RWPE2 (cell line): Measurements from ENCODE around the gene DTNBP1.

Source experiments
- ATAC-seq: fragments of 200-7000 bp; cut with Tn5 transposase; 3 replicates; pipeline ENCODE4 v1.9.1; 2021; ENCODE audit warnings: low read depth
- DNase-seq: peaks from one replicate; pipeline ENCODE4 v3.0.0-alpha.2; 2020; ENCODE audit warnings: low spot score
- H3K27ac ChIP-seq: fragments of 450-650 bp; 2 replicates; pipeline ENCODE4 v1.5.1; 2017; ENCODE audit warnings: mild to moderate bottlenecking; ENCODE audit not compliant: poor library complexity, severe bottlenecking
- H3K27me3 ChIP-seq: fragments of 250-450 bp; sonication (Bioruptor Pico); 2 replicates; pipeline ENCODE4 v1.5.1; 2021; ENCODE audit warnings: mild to moderate bottlenecking, moderate library complexity; ENCODE audit not compliant: insufficient read depth, poor library complexity, severe bottlenecking
- H3K36me3 ChIP-seq: fragments of 250-450 bp; sonication (Bioruptor Pico); 2 replicates; pipeline ENCODE4 v1.5.1; 2020; ENCODE audit warnings: low read depth, mild to moderate bottlenecking, moderate library complexity
- H3K4me1 ChIP-seq: fragments of 250-450 bp; sonication (Bioruptor Pico); 2 replicates; pipeline ENCODE4 v1.5.1; 2021; ENCODE audit warnings: mild to moderate bottlenecking, moderate library complexity; ENCODE audit not compliant: insufficient read depth, poor library complexity, severe bottlenecking
- H3K4me3 ChIP-seq: fragments of 250-450 bp; sonication (Bioruptor Pico); 2 replicates; pipeline ENCODE4 v1.5.1; 2021; ENCODE audit warnings: mild to moderate bottlenecking, moderate library complexity; ENCODE audit not compliant: severe bottlenecking
- H3K9me3 ChIP-seq: fragments of 250-450 bp; sonication (Bioruptor Pico); 2 replicates; pipeline ENCODE4 v1.5.1; 2021; ENCODE audit warnings: mild to moderate bottlenecking, moderate library complexity; ENCODE audit not compliant: severe bottlenecking
- CTCF ChIP-seq: fragments of 450-650 bp; IDR thresholded peaks from one replicate; pipeline ENCODE4 v1.5.1; 2017; ENCODE audit warnings: mild to moderate bottlenecking, moderate library complexity; ENCODE audit not compliant: poor library complexity, severe bottlenecking

DTNBP1 gene

GRCh38 chr6:15538106-15538505, 124.7 kb downstream of the DTNBP1 start:
- Histone ChIP-seq H3K4me3 (no peak overlapping the region), H3K4me1 (no peaks in the 10 kb centered on the region), H3K27me3 (no peaks in the 10 kb centered on the region), H3K27ac (no peak overlapping the region), H3K9me3 (no peaks in the 10 kb centered on the region), H3K36me3 (no peaks in the 10 kb centered on the region)
- TF ChIP-seq CTCF = no peak
- DNase-seq = no peak
- ATAC-seq = no peak

DNA sequence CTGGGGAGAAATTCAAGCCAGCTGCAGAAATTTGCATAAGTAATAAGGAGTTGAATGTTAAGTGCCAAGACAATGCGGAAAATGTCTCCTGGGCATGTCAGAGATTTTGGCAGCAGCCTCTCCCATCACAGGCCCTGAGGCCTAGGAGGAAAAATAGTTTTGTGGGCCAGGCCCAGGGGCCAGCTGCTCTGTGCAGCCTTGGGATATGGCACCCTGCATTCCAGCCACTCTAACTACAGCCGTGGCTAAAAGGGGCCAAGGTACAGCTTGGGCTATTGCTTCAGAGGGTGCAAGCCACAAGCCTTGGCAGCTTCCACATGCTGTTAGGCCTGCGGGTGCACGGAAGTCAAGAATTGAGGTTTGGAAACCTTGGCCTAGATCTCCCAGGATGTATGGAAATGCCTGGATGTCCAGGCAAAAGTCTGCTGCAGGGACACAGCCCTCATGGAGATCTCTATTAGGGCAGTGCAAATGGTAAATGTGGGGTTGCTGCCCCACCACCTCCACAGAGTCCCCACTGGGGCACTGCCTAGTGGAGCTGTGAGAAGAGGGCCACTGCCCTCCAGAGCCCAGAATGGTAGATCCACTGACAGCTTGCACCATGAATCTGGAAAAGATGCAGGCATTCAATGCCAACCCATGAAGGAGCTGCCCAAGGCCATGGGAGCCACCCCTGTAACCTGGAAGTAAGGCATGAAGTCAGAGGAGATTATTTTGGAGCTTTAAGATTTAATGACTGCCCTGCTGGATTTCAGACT, 126.5 kb downstream of the DTNBP1 start:
- no peaks in the 10 kb centered on the region for H3K9me3 ChIP-seq
- no peaks in the 10 kb centered on the region for H3K36me3 ChIP-seq
- TF ChIP-seq CTCF = no peak
- H3K4me1 ChIP-seq = no peaks in the 10 kb centered on the region
- DNase-seq (no peak), ATAC-seq (no peak)
- H3K27ac ChIP-seq = no peak overlapping the region
- H3K4me3 ChIP-seq = no peak overlapping the region
- no peaks in the 10 kb centered on the region for H3K27me3 ChIP-seq

DNA sequence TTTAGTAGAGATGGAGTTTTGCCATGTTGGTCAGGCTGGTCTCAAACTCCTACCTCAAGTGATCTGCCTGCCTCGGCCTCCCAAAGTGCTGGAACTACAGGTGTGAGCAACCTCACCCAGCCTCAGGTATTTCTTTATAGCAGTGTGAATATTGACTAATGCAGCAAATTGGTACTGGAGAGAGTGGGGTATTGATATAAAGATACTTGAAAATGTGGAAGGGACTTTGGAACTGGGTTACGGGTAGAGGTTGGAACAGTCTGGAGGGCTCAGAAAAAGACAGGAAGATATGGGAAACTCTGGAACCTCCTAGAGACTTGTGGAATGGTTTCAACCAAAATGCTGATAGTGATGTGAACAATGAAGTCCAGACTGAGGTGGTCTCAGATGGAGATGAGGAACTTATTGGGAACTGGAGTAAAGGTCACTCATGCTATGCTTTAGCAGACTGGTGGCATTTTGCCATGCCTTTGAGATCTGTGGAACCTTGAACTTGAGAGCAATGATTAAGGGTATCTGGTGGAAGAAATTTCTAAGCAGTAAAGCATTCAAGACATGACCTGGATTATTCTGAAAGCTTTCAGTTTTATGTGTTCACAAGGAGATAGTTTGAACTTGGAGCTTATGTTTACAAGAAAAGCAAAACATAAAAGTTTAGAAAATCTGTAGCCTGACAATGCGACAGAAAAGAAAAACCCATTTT, 127.2 kb downstream of the DTNBP1 start:
- H3K9me3 ChIP-seq = no peaks in the 10 kb centered on the region
- H3K27ac ChIP-seq = no peak overlapping the region
- H3K4me1 ChIP-seq = no peaks in the 10 kb centered on the region
- no peak for ATAC-seq
- no peaks in the 10 kb centered on the region for H3K36me3 ChIP-seq
- no peak for TF ChIP-seq CTCF
- no peaks in the 10 kb centered on the region for H3K27me3 ChIP-seq
- DNase-seq = no peak
- no peak overlapping the region for H3K4me3 ChIP-seq

DNA sequence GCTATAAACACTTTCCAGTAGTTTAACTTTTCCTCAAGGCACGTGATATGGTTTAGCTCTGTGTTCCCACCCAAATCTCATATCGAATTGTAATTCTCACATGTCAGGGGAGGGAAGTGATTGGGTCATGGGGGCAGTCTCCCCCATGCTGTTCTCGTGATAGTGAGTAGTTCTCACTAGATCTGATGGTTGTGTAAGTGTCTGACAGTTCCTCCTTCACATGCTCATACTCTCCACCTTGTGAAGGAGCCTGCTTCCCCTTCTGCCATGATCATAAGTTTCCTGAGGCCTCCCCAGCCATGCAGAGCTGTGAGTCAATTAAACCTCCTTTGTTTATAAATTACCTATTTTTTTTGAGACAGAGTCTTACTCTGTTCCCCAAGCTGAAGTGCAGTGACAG, 127.9 kb downstream of the DTNBP1 start:
- no peak overlapping the region for H3K4me3 ChIP-seq
- no peaks in the 10 kb centered on the region for H3K9me3 ChIP-seq
- no peak overlapping the region for H3K27ac ChIP-seq
- no peaks in the 10 kb centered on the region for H3K27me3 ChIP-seq
- no peak for ATAC-seq
- no peaks in the 10 kb centered on the region for H3K4me1 ChIP-seq
- H3K36me3 ChIP-seq = no peaks in the 10 kb centered on the region
- TF ChIP-seq CTCF = no peak
- no peak for DNase-seq

- ATAC-seq (no peak), DNase-seq (no peak)
- TF ChIP-seq CTCF = no peak
- H3K4me3 ChIP-seq = no peak overlapping the region
- H3K4me1 ChIP-seq = no peaks in the 10 kb centered on the region
- no peaks in the 10 kb centered on the region for H3K9me3 ChIP-seq
- no peaks in the 10 kb centered on the region for H3K27me3 ChIP-seq
- no peak overlapping the region for H3K27ac ChIP-seq
- no peaks in the 10 kb centered on the region for H3K36me3 ChIP-seq
Measured at GRCh38 chr6:15533379-15534026, 129.3 kb downstream of the DTNBP1 start.
